K562 (cell line): Measurements from ENCODE around the gene DGKB. TPM values are rescaled to one million over a fixed set of nuclear protein-coding genes. Genes with fewer than 3 reads are reported as not detected.

Experiments used
- ATAC-seq: fragments of 200-7000 bp; cut with Tn5 transposase; 3 replicates; pipeline ENCODE4 v1.9.1; 2020; ENCODE audit warnings: moderate library complexity
- BruUV-seq: library from RNA; stranded (reverse); fragments of 400-500 nt; replicated peaks from 2 replicates; lab custom pipeline; 2021; lab: Mats Ljungman, UMichigan
- CTCF ChIA-PET: fragments of 300-600 bp; formaldehyde crosslinking; extraction: SDS; loops from one replicate; lab custom pipeline; 2021; ENCODE audit warnings: low intra/inter-chr PET ratio; lab: Yijun Ruan, JAX
- POLR2A ChIA-PET: fragments of 300-600, 350-650 bp; sonication (Branson Sonifier 250); formaldehyde crosslinking; extraction: SDS; loops from one replicate; lab custom pipeline; 2021; ENCODE audit warnings: antibody characterized with exemption, inconsistent platforms; lab: Yijun Ruan, JAX
- DNase-seq, 4 experiments: peaks; one replicate each; pipeline versions ENCODE4 v3.0.0 to v3.0.0-alpha.2; 2011 to 2018; ENCODE audit warnings: low spot score in 3 of 4, mixed read lengths in 3 of 4; ENCODE audit errors: extremely low read depth in 1 of 4
- FAIRE-seq: peaks from 2 replicates; lab custom pipeline; 2011; peaks lifted over from hg19 to GRCh38; lab: Jason Lieb, UNC
- H2AFZ ChIP-seq: 2 replicates; pipeline ENCODE4 v1.6.0; 2011; ENCODE audit warnings: low read depth, low read length, control low read depth, inconsistent platforms
- H3K27ac ChIP-seq: fragments of 200-600 bp; 3 replicates; pipeline ENCODE4 v1.8.0; 2011; ENCODE audit warnings: low read depth, mild to moderate bottlenecking, control low read depth, inconsistent platforms, low read length, moderate library complexity, mixed read lengths; ENCODE audit errors: extremely low read depth
- H3K27me3 ChIP-seq, 2 experiments: fragments of 300-600 bp in 1 of 2; 2 replicates in 1 of 2; 3 replicates in 1 of 2; pipeline versions ENCODE4 v1.6.0 to v1.8.0; 2011; ENCODE audit warnings: inconsistent platforms in 2 of 2, low read length in 2 of 2, mild to moderate bottlenecking in 1 of 2, mixed read lengths in 1 of 2, moderate library complexity in 1 of 2; ENCODE audit not compliant: control insufficient read depth in 2 of 2, insufficient read depth in 2 of 2
- H3K36me3 ChIP-seq: fragments of 300-600 bp; 3 replicates; pipeline ENCODE4 v1.8.0; 2011; ENCODE audit warnings: mild to moderate bottlenecking, low read length, inconsistent platforms; ENCODE audit not compliant: control insufficient read depth, insufficient read depth
- H3K4me1 ChIP-seq, 2 experiments: fragments of 200-600 bp in 1 of 2; replicated peaks in 1 of 2; 2 replicates in 1 of 2; 3 replicates in 1 of 2; pipeline versions ENCODE4 v1.5.1 to v1.8.0; 2011; ENCODE audit warnings: inconsistent platforms in 2 of 2, low read length in 2 of 2, mild to moderate bottlenecking in 1 of 2, mixed read lengths in 1 of 2, moderate library complexity in 1 of 2; ENCODE audit not compliant: control insufficient read depth in 2 of 2, insufficient read depth in 2 of 2
- H3K4me2 ChIP-seq: 2 replicates; pipeline ENCODE4 v1.6.1; 2011; ENCODE audit warnings: low read length, control low read depth, inconsistent platforms, mixed read lengths; ENCODE audit not compliant: insufficient read depth
- H3K4me3 ChIP-seq: fragments of 200-600 bp; sonication (generic), shearing (Covaris generic); 2 replicates; pipeline ENCODE4 v1.5.1; 2016; ENCODE audit warnings: control low read depth, inconsistent platforms
- H3K79me2 ChIP-seq: fragments of 200-600 bp; 3 replicates; pipeline ENCODE4 v1.8.0; 2011; ENCODE audit warnings: low read length, inconsistent platforms; ENCODE audit not compliant: control insufficient read depth, insufficient read depth
- H3K9ac ChIP-seq, 2 experiments: 2 replicates each; pipeline versions ENCODE4 v1.6.0 to v1.6.1; 2011; ENCODE audit warnings: low read depth in 2 of 2, low read length in 2 of 2, control low read depth in 1 of 2, inconsistent platforms in 1 of 2, mild to moderate bottlenecking in 1 of 2, mixed read lengths in 1 of 2; ENCODE audit not compliant: insufficient read depth in 1 of 2
- H3K9me1 ChIP-seq: one replicate; pipeline ENCODE4 v1.6.0; 2011; ENCODE audit warnings: inconsistent platforms, mild to moderate bottlenecking, low read length, moderate library complexity; ENCODE audit not compliant: control insufficient read depth, insufficient read depth
- H3K9me3 ChIP-seq: replicated peaks from 2 replicates; pipeline ENCODE4 v1.5.1; 2011; ENCODE audit warnings: low read depth, low read length, inconsistent platforms; ENCODE audit not compliant: control insufficient read depth, insufficient read depth
- H4K20me1 ChIP-seq: replicated peaks from 2 replicates; pipeline ENCODE4 v1.6.1; 2011; ENCODE audit warnings: low read length, inconsistent platforms, mixed read lengths; ENCODE audit not compliant: control insufficient read depth, insufficient read depth
- BHLHE40 ChIP-seq: IDR thresholded peaks from 2 replicates; pipeline ENCODE4 v1.6.1; 2011; ENCODE audit warnings: low read length, improper control_type of control experiment
- BRD4 ChIP-seq: fragments of 200-600 bp; sonication (generic); IDR thresholded peaks from 2 replicates; pipeline ENCODE4 v1.6.1; 2017; ENCODE audit warnings: inconsistent platforms
- EP300 ChIP-seq: IDR thresholded peaks from 2 replicates; pipeline ENCODE4 v1.6.1; 2012; ENCODE audit warnings: low read length, improper control_type of control experiment
- GABPB2 ChIP-seq: fragments of 250-450 bp; sonication (Bioruptor Pico); conservative IDR thresholded peaks from 2 replicates; pipeline ENCODE4 v1.5.1; 2021; ENCODE audit warnings: mild to moderate bottlenecking
- HOXB6 ChIP-seq: fragments of 250-450 bp; sonication (Bioruptor Pico); IDR thresholded peaks from 2 replicates; pipeline ENCODE4 v1.5.1; 2022; ENCODE audit warnings: mild to moderate bottlenecking, borderline replicate concordance
- KLF10 ChIP-seq: fragments of 250-450 bp; sonication (Bioruptor Pico); IDR thresholded peaks from 2 replicates; pipeline ENCODE4 v1.6.1; 2021; ENCODE audit warnings: matching md5 sums
- MAFG ChIP-seq: fragments of 450-650 bp; conservative IDR thresholded peaks from 2 replicates; pipeline ENCODE4 v1.6.1; 2016; ENCODE audit warnings: missing genetic modification characterization, missing compliant biosample characterization
- WGBS: fragments of 100-300 bp; shearing (Covaris generic); methylation state at CpG from one replicate; pipeline ENCODE4 v1.1.6; 2016; ENCODE audit warnings: low coverage, mixed read lengths; ENCODE audit not compliant: insufficient coverage; ENCODE audit errors: missing lambda C conversion rate; 5-methylcytosine and 5-hydroxymethylcytosine counted together
- in situ Hi-C: fragments of 300-500 bp; cut with MboI; formaldehyde crosslinking; loops from 4 replicates; pipeline ENCODE4 v1.15.0; 2018; ENCODE audit warnings: inconsistent platforms, mixed read lengths
- intact Hi-C: fragments of 100-400 bp; cut with micrococcal nuclease; formaldehyde crosslinking; loops from 2 replicates; pipeline ENCODE4 v1.14.2; 2022
- polyA plus RNA-seq, 8 experiments: library from polyadenylated mRNA; depleted of rRNA in 4 of 8; stranded (reverse) in 5 of 8; unstranded in 3 of 8; fragments of >200 nt; fragmentation: Nextera tagmentation in 2 of 8; fragmentation: Illumina TruSeq in 1 of 8; extraction: Ambion mirVana in 2 of 8; extraction: Trizol in 1 of 8; gene quantifications; 2 replicates each; pipeline versions ENCODE4 v1.2.1 to v1.2.3, GENCODE V29; 2011 to 2014; ENCODE audit warnings: inconsistent platforms in 1 of 8, missing spikeins in 1 of 8
- total RNA-seq, 7 experiments: library from RNA; depleted of rRNA in 6 of 7; stranded (reverse); fragments of >200 nt in 6 of 7; fragmentation: Illumina TruSeq in 2 of 7; extraction: Trizol in 2 of 7; gene quantifications; 2 replicates each; pipeline versions ENCODE4 v1.2.1 to v1.2.3, GENCODE V29; 2011 to 2021; ENCODE audit warnings: low replicate concordance in 1 of 7
- TF ChIP-seq, protein P1 (sequence below): fragments of 450-650 bp; conservative IDR thresholded peaks from 2 replicates; pipeline ENCODE4 v1.6.1; 2016; ENCODE audit warnings: missing genetic modification characterization, low read depth, mild to moderate bottlenecking, missing compliant biosample characterization, moderate library complexity
- TF ChIP-seq, protein P2 (sequence below): IDR thresholded peaks from 2 replicates; pipeline ENCODE4 v1.6.1; 2011; ENCODE audit warnings: borderline replicate concordance, low read depth, mild to moderate bottlenecking, moderate library complexity, low read length; ENCODE audit not compliant: insufficient read depth, poor library complexity, severe bottlenecking
- TF ChIP-seq, protein P3 (sequence below), 2 experiments: IDR thresholded peaks; 2 replicates each; pipeline ENCODE4 v1.6.1; 2012; ENCODE audit warnings: improper control_type of control experiment in 2 of 2, low read depth in 2 of 2, low read length in 2 of 2, borderline replicate concordance in 1 of 2
- TF ChIP-seq, protein P4 (sequence below): sonication (generic); formaldehyde crosslinking; IDR thresholded peaks from 2 replicates; pipeline ENCODE4 v1.8.0; 2022; ENCODE audit warnings: missing genetic modification reagents, mild to moderate bottlenecking, borderline replicate concordance
- TF ChIP-seq, protein P5 (sequence below): fragments of 250-450 bp; sonication (Bioruptor Pico); IDR thresholded peaks from 2 replicates; pipeline ENCODE4 v1.8.0; 2022; ENCODE audit warnings: inconsistent platforms, mild to moderate bottlenecking, moderate library complexity, borderline replicate concordance

Gene DGKB
- total and polyA plus RNA-seq, 9 of the 15 experiments (the other 6 are each of a cell fraction or from before 2014, with no cell fraction given) = 0.01 TPM; not detected in 8

DNA sequence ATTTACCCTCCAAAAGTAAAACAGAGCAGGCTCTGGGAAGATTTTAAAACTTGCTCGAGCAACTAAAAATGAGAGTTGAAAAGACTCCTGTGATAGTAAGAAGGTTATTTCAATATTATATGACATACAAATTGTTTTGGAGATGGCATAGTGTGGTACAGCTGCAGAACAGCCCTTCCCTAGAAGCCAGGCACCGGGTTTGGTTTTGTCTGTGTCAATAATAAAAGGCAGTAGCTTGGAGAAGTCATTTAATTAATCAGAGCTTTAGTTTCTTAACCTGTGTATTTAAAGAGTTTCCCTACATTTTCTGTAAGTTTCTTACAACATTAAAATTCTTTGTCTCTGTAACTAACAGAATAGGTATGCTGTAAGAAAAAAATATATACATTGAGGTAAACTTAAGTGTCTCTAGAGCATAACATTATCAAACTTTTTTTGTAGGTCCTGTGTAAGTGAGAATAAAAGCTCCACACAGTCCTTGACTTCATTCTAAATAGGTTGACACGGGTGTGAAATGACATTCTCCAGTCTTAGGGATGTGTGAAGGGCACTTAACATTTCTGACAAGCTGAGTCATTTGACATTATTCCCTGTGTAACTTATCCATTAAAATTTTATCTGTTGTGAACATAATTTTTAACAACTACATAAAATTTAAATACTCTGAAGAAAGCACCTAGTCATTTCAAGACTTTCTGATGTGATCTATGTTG is 488.1 kb downstream of the DGKB start:
- DNase-seq (no peak), FAIRE-seq (no peak), ATAC-seq (no peak)
- H3K27me3 ChIP-seq = no peaks in the 10 kb centered on the region
- H3K27ac ChIP-seq = no peak overlapping the region
- H3K4me2 ChIP-seq = no peak overlapping the region
- in situ Hi-C loops = no loop called here
- no peaks in the 10 kb centered on the region for H3K36me3 ChIP-seq
- no peak overlapping the region for H3K9ac ChIP-seq
- H4K20me1 ChIP-seq = no peaks in the 10 kb centered on the region
- WGBS = 0% methylated on average over 3 of the region's 3 CpGs
- no TSS peak for BruUV-seq
- CTCF ChIA-PET = no interaction called here
- H3K4me3 ChIP-seq = no peak overlapping the region
- intact Hi-C loops = no loop called here
- POLR2A ChIA-PET = no interaction called here
- no peaks in the 10 kb centered on the region for H3K79me2 ChIP-seq
- H3K9me3 ChIP-seq = 0 out of 2 replicates have a peak, but pooled peaks cover 2% of the 10 kb centered on the region
- H3K4me1 ChIP-seq = no peaks in the 10 kb centered on the region
- H2AFZ ChIP-seq = no peak overlapping the region
- no peaks in the 10 kb centered on the region for H3K9me1 ChIP-seq
- no peak for TF ChIP-seq EP300
- TF ChIP-seq MAFG (tag) = no peak
- no peak for TF ChIP-seq BRD4
- TF ChIP-seq, protein P1, sequence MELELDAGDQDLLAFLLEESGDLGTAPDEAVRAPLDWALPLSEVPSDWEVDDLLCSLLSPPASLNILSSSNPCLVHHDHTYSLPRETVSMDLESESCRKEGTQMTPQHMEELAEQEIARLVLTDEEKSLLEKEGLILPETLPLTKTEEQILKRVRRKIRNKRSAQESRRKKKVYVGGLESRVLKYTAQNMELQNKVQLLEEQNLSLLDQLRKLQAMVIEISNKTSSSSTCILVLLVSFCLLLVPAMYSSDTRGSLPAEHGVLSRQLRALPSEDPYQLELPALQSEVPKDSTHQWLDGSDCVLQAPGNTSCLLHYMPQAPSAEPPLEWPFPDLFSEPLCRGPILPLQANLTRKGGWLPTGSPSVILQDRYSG (tag) = no peak
- TF ChIP-seq, protein P2, sequence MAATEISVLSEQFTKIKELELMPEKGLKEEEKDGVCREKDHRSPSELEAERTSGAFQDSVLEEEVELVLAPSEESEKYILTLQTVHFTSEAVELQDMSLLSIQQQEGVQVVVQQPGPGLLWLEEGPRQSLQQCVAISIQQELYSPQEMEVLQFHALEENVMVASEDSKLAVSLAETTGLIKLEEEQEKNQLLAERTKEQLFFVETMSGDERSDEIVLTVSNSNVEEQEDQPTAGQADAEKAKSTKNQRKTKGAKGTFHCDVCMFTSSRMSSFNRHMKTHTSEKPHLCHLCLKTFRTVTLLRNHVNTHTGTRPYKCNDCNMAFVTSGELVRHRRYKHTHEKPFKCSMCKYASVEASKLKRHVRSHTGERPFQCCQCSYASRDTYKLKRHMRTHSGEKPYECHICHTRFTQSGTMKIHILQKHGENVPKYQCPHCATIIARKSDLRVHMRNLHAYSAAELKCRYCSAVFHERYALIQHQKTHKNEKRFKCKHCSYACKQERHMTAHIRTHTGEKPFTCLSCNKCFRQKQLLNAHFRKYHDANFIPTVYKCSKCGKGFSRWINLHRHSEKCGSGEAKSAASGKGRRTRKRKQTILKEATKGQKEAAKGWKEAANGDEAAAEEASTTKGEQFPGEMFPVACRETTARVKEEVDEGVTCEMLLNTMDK = no peak
- TF ChIP-seq HOXB6 (CRISPR knock-in tag) = no peak
- TF ChIP-seq BHLHE40 = no peak
- TF ChIP-seq, protein P3, sequence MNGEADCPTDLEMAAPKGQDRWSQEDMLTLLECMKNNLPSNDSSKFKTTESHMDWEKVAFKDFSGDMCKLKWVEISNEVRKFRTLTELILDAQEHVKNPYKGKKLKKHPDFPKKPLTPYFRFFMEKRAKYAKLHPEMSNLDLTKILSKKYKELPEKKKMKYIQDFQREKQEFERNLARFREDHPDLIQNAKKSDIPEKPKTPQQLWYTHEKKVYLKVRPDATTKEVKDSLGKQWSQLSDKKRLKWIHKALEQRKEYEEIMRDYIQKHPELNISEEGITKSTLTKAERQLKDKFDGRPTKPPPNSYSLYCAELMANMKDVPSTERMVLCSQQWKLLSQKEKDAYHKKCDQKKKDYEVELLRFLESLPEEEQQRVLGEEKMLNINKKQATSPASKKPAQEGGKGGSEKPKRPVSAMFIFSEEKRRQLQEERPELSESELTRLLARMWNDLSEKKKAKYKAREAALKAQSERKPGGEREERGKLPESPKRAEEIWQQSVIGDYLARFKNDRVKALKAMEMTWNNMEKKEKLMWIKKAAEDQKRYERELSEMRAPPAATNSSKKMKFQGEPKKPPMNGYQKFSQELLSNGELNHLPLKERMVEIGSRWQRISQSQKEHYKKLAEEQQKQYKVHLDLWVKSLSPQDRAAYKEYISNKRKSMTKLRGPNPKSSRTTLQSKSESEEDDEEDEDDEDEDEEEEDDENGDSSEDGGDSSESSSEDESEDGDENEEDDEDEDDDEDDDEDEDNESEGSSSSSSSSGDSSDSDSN (IDR thresholded peaks at IDR 0.05; ENCODE audit: borderline replicate concordance in 1 of 2, low read depth in 2 of 2, low read length in 2 of 2) = no peak
- no peak for TF ChIP-seq KLF10 (CRISPR knock-in tag)
- TF ChIP-seq GABPB2 (CRISPR knock-in tag) = no peak
- TF ChIP-seq, protein P4, sequence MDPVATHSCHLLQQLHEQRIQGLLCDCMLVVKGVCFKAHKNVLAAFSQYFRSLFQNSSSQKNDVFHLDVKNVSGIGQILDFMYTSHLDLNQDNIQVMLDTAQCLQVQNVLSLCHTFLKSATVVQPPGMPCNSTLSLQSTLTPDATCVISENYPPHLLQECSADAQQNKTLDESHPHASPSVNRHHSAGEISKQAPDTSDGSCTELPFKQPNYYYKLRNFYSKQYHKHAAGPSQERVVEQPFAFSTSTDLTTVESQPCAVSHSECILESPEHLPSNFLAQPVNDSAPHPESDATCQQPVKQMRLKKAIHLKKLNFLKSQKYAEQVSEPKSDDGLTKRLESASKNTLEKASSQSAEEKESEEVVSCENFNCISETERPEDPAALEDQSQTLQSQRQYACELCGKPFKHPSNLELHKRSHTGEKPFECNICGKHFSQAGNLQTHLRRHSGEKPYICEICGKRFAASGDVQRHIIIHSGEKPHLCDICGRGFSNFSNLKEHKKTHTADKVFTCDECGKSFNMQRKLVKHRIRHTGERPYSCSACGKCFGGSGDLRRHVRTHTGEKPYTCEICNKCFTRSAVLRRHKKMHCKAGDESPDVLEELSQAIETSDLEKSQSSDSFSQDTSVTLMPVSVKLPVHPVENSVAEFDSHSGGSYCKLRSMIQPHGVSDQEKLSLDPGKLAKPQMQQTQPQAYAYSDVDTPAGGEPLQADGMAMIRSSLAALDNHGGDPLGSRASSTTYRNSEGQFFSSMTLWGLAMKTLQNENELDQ = no peak
- TF ChIP-seq, protein P5, sequence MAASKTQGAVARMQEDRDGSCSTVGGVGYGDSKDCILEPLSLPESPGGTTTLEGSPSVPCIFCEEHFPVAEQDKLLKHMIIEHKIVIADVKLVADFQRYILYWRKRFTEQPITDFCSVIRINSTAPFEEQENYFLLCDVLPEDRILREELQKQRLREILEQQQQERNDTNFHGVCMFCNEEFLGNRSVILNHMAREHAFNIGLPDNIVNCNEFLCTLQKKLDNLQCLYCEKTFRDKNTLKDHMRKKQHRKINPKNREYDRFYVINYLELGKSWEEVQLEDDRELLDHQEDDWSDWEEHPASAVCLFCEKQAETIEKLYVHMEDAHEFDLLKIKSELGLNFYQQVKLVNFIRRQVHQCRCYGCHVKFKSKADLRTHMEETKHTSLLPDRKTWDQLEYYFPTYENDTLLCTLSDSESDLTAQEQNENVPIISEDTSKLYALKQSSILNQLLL = no peak
